Activated gamma-delta T cell (primary cell): ENCODE results near the gene AHI1.

ENCODE experiments used
- DNase-seq: peaks from one replicate; lab custom pipeline; 2025; lab: John Stamatoyannopoulos, UW

Gene AHI1

GRCh38 chr6:135451617-135452190, 45.8 kb downstream of the AHI1 start:
- DNase-seq, result no peak

- no peak for DNase-seq
These were observed 48.3 kb downstream of the AHI1 start for GRCh38 chr6:135449246-135449645.

GRCh38 chr6:135440087-135440792, 57.3 kb downstream of the AHI1 start:
- no peak for DNase-seq

GRCh38 chr6:135439549-135439948, 58.0 kb downstream of the AHI1 start:
- DNase-seq, result no peak

- DNase-seq, result no peak
These were observed 58.5 kb downstream of the AHI1 start for GRCh38 chr6:135438907-135439535.

- DNase-seq, result no peak
These were observed 62.5 kb downstream of the AHI1 start for GRCh38 chr6:135434991-135435390.

- DNase-seq, result no peak
These were observed 63.4 kb downstream of the AHI1 start for GRCh38 chr6:135434095-135434494.

- DNase-seq, result no peak
These were observed 69.5 kb downstream of the AHI1 start for GRCh38 chr6:135428078-135428477.

- DNase-seq, result no peak
These were observed 70.7 kb downstream of the AHI1 start for GRCh38 chr6:135426833-135427232.

GRCh38 chr6:135424385-135424784, 73.2 kb downstream of the AHI1 start:
- no peak for DNase-seq

GRCh38 chr6:135423649-135424128, 73.9 kb downstream of the AHI1 start:
- DNase-seq, result no peak

- DNase-seq, result no peak
These were observed 78.4 kb downstream of the AHI1 start for GRCh38 chr6:135419162-135419561.

- no peak for DNase-seq
These were observed 79.3 kb downstream of the AHI1 start for GRCh38 chr6:135418040-135418760.

GRCh38 chr6:135412761-135413160, 84.8 kb downstream of the AHI1 start:
- no peak for DNase-seq

GRCh38 chr6:135411849-135412248, 85.7 kb downstream of the AHI1 start:
- no peak for DNase-seq

- DNase-seq, result no peak
These were observed 86.2 kb downstream of the AHI1 start for GRCh38 chr6:135411339-135411738.

- no peak for DNase-seq
These were observed 86.7 kb downstream of the AHI1 start for GRCh38 chr6:135410856-135411255.

GRCh38 chr6:135403584-135403983, 94.0 kb downstream of the AHI1 start:
- DNase-seq, result no peak

- no peak for DNase-seq
These were observed 95.2 kb downstream of the AHI1 start for GRCh38 chr6:135402311-135402710.

- DNase-seq, result no peak
These were observed 100.2 kb downstream of the AHI1 start for GRCh38 chr6:135397172-135397952.

GRCh38 chr6:135395136-135395535, 102.4 kb downstream of the AHI1 start:
- DNase-seq, result no peak

- no peak for DNase-seq
These were observed 104.3 kb downstream of the AHI1 start for GRCh38 chr6:135393289-135393688.
